ENCODE results near the gene PPFIBP1.

- TF ChIP-seq POLR2A (IDR thresholded peaks at IDR 0.05) (no peak), POLR2AphosphoS5 (IDR thresholded peaks at IDR 0.05) (no peak)
- TF ChIP-seq, protein P1, sequence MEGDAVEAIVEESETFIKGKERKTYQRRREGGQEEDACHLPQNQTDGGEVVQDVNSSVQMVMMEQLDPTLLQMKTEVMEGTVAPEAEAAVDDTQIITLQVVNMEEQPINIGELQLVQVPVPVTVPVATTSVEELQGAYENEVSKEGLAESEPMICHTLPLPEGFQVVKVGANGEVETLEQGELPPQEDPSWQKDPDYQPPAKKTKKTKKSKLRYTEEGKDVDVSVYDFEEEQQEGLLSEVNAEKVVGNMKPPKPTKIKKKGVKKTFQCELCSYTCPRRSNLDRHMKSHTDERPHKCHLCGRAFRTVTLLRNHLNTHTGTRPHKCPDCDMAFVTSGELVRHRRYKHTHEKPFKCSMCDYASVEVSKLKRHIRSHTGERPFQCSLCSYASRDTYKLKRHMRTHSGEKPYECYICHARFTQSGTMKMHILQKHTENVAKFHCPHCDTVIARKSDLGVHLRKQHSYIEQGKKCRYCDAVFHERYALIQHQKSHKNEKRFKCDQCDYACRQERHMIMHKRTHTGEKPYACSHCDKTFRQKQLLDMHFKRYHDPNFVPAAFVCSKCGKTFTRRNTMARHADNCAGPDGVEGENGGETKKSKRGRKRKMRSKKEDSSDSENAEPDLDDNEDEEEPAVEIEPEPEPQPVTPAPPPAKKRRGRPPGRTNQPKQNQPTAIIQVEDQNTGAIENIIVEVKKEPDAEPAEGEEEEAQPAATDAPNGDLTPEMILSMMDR (IDR thresholded peaks at IDR 0.05): no peak
Measured at GRCh38 chr12:27541031-27541719, 17.2 kb downstream of the PPFIBP1 start.

Data from stomach (tissue), 4 donors.